Stimulated activated naive CD4-positive, alpha-beta T cell (primary cell): ENCODE measurements around the gene HOXC9.
A peak's percentile ranks its signal among the peaks of the same experiment; 100 is the strongest.

ENCODE experiments used
- DNase-seq, 6 experiments: peaks; one replicate each; lab custom pipeline; 2025; lab: John Stamatoyannopoulos, UW

HOXC9 gene

DNA sequence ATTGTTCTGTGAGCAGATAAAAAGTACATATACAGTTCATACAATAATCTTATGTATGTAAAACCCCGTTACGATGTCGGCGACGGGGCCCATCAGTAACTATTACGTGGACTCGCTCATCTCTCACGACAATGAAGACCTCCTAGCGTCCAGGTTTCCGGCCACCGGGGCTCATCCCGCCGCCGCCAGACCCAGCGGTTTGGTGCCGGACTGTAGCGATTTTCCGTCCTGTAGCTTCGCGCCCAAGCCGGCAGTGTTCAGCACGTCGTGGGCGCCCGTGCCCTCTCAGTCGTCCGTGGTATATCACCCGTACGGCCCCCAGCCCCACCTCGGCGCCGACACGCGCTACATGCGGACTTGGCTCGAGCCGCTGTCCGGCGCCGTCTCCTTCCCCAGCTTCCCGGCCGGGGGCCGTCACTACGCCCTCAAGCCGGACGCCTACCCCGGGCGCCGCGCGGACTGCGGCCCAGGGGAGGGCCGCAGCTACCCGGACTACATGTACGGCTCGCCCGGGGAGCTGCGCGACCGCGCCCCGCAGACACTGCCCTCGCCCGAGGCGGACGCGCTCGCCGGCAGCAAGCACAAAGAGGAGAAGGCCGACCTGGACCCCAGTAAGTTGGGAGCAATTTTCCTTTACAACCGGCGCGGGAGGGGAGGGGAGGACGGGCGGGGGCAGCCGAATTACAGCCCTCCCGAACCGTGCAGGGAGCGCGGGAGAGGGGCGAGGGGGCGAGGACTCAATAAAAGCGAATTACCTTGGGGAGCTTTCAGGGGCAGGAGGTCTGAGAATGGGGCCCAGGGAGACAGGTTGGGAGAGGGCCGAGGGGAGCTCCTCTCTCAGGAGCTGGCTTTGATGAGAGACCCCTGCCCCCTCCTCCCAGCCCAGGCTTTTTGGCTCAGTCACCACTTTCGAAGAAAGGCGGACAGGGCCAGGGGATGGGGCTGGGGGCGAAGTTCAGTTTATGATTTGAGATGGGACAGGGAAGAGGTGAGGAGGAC lies at the start of gene HOXC9:
HOXC9 (plus strand) TSS at position 46 of the 999 bp plus-strand sequence; CDS start at position 74, 28 bp downstream.
- peak in 1 of 6 experiments; percentile 25 for DNase-seq

DNA sequence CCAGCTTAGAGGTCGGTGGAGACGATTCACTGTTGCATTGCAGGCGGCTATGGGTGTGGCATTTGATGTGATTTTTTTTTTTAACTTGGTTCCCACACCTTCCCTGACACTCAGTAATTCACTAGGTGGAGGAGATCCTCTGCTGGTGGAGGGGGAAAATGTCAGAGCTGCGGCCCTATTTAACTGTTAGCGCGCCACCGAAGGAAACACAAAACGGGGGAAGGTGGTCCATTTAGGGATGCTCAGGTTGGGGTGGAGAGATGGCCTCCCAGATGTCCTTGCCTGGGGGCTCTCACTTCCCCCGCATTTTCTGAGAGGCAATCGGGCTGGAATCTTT lies 49.6 kb upstream of the HOXC9 start:
- no peak for DNase-seq

DNA sequence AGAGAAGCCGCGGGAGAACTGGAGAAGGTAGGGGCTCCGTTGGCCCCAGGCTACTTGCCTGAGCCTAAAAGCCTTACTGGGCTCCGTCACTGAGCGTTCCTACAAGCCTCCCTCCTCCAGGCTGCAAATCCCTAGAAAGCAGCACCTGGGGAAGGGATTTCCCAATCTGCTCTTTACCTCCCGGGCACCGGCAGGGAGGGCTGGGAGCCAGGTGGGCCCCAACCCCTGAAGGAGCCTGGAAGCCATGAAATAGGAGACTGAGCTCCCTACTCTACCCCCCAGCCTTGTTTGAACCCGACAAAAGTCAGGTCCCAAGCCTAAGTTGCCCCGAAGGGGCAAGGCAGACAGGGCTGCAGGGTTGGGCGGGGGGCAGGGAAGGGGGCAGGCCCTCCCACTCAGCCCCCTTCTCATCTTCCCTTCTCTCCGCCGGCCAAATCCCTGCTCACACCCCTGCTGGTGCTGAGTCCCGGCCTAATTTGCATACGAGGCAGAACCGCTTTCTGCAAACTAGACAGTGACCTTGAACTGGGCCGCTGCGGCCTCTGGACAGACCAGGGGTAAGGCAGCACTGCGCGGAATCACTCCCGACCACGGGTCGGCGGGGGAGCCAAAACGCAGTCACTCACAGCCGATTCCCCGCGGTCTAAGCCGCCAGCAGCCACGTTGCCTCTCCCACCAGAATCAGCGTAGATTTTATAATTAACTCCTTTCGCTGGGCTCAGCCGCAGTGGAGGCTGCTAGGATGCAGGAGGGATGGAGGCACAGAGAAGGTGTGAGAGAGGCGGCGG lies 49.0 kb upstream of the HOXC9 start:
- peak in 1 of 6 experiments; percentile 34 for DNase-seq

DNA sequence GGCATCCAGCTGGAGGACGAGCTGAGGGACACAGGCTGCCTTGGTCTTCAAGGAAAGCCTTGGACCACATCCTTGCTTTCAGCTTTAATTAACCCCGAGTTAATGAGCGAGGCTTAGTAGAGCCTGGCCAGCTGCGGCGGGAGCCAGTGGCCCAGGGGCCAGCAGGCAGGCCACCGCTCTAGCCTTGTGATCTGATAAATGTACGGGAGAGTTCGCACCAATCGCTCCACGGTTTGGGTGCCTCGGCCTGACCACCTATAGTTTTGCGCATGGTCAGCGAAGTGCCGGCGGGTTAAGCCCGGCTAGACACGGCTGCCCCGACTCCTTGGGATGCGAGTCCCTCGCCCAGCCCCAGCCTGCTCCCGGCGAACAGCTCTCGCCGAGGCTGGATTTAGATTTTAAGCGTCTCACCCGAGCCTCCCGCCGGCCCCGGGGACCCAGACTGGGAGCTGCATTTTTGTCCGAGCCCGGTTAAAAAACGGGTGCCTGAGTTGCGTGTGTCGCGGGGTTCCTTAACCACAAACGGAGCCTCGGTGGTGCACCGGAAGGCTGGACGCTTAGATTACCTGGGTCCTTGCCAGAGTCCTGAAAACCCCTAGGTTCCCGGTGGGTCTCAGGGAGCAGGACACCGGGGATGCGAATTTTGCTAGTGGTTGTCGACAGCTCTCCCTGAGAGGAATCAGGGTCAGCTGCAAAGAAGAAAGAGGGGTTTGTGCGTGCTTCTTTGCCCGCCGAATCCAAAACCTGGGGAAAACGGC lies 48.2 kb upstream of the HOXC9 start:
- DNase-seq, result peak in 1 of 6 experiments; percentile 46

DNA sequence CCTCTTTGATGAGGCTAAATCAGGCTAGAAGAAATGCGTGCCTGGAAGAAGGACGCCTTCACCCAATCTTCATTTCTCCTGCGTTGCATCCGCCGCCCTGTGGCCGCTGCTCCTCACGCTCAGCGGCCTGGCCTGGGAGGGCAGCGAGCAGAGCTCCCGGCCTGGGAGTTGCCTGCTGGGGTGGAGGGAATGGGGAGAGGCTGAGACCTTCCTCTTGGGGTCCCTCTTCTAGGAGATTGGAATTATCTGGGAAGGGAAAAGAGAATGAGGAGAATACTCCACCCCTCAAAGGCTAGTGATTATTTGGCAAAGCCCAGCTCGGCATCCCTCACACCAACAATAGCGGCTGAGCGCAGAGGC lies 47.6 kb upstream of the HOXC9 start:
- peak in 1 of 6 experiments; percentile 50 for DNase-seq

DNA sequence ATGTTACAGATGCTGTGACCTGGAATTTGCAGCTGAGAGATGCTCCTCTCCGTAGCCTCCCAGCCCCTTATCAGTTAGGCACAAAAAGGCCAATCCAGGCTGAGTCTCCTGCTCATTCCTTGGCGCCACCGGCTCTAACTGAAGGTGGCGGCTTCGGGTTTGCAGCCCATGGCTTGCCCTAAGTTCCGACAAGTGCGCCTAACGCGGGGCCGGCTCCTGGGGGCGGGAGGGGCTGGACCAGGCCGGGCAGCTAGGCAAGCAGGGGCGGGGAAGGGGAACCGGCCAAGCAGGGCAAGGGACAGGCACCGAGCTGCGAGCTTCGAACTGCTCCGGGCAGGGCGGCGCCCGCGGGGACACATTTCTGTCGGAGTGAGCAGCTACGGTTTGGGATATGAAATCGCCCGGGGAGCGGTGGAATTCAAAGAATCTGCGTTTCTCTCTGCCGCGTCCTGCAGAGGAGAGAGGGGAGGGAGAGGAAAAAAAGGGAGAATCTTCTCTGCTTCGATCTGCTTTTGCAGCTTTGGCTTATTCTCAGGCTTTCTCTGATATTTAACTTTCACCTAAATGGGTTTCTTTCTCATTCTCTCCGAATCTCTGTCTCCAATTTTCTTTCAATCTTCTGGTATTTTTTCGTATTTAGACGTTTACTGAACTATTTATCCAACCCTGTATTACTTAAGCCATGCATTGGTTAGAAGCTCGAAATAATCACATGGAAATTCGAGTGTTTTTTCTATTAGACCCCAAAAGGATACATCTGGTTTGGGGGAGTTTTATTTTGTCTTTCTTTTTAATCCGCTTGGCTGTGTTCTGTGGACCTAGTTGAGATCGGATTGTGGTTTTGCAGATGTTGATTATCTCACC lies 46.9 kb upstream of the HOXC9 start:
- peak in 1 of 6 experiments; percentile 46 for DNase-seq

DNA sequence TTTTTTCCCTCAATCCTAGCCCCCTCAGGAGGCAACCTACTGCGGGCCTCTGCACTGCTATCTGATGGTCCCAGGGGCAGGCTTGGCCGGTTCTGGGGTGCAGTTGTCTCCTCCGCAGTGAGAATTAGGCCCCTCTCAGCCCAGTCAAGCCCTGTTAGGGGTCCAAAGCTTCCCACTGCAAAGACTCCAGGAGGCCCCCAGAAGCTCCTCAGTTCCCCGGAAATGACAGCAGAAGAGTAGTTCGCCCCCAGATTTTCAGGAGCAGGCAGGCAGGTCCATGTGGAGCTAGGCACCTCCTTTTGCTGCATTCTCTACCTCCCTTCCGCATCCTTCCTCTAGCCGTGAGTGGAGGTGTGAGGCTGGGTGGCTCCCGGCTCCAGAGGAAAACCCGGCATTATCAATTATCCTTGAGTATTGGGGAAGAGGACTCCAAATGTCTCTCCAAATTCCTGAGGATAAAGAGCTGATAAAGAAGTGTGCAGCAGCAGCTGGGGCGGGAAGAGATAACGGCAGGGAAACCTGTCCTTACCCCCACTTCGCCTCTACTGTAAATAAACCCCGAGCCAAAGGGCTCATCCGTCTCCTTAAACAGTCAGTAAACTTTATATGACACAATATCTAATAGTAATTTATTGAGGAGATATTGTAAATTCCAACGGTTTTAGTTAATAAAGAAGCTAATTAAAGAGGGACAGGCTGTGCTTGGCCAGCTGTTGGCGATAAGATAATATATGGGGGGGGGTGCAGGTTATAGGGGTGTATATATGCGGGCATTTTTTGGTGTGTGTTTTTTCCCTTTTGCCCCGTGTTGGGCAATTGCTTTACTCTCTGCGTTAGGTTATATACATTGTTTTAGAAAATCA lies 45.9 kb upstream of the HOXC9 start:
- DNase-seq, result no peak

DNA sequence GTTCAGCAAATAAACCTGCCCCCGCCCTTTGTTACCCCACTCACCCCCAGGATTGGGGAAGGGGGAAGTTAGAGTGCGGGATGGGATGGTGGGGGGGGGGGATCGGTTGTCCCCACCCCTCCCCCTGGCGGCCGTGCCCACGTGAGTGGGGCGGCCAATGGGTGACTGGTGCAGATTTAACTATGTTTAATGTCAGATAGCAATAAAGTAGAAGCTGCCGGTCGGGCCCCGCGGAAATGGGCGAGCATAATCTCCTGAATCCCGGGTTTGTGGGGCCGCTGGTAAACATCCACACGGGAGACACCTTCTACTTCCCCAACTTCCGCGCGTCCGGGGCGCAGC lies 45.3 kb upstream of the HOXC9 start, which contains the start of gene HOXC12:
HOXC12 (plus strand) TSS at position 210 of the 342 bp plus-strand sequence; CDS start at position 237, 27 bp downstream.
- DNase-seq, result no peak

DNA sequence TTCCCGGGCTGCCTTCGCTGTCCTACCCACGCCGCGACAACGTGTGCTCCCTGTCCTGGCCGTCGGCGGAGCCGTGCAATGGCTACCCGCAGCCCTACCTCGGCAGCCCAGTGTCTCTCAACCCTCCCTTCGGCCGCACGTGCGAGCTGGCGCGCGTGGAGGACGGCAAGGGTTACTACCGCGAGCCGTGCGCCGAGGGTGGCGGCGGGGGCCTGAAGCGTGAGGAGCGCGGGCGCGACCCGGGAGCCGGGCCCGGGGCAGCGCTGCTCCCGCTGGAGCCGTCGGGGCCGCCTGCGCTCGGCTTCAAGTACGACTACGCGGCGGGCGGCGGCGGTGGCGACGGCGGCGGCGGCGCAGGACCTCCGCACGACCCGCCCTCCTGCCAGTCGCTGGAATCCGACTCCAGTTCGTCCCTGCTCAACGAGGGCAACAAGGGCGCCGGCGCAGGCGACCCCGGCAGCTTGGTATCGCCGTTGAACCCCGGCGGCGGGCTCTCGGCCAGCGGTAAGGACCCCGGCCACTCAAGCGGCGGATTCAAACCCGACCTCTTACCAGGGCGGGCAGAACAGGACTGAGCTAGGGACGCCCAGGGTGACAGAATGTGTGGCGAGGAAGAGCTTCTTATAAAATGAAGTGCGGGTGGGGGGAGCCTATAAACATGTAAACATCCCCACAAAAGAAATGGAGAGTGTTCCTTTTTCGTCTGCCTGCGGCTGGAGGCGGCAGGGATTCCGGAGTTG lies 44.8 kb upstream of the HOXC9 start:
- peak in 1 of 6 experiments; percentile 41 for DNase-seq

DNA sequence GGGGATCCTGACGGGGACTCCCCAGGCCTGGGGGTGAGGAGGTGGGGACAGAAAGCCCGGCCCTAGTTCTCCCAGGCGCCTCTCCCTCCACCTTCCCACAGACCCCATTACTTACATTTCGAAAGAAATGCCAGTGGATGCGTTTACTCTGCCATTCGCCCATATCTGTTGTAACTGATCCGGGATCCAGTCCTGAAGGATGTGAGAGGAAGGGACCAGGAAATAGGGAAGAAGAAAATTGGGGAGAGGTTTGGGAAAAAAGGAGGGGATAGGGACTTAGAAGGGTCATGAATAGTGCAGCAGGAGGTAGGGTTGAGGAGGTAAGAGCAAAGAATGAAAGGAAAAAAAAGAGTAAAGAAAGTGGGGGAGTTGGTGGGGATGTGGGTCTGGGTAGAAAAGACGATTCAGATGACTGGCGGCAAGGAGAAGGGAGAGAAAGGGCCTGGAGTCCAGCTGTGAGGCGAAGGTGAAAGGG lies 44.1 kb upstream of the HOXC9 start:
- no peak for DNase-seq

DNA sequence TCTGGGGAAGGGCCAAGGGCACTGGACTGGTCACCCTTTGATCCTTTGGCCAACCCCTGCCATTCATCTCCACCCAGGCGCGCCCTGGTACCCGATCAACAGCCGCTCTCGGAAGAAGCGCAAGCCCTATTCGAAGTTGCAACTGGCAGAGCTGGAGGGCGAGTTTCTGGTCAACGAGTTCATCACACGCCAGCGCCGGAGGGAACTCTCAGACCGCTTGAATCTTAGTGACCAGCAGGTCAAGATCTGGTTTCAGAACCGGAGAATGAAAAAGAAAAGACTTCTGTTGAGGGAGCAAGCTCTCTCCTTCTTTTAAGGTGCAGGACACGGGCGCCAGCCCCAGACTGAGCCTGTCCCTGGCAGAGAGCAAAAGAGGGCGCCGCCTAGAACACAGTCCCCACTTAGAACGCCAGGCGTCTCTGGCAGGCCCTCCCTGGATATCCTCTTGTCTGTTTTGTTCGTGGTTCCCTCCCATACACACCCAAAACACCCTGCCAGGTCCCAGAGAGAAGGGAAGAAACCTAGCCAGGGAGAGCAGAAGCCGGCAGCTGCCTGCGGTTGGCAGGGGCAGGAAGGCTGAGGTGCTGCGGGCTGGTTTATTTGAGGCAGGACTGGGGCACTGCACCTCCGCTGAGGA lies 43.6 kb upstream of the HOXC9 start:
- peak in 1 of 6 experiments; percentile 22 for DNase-seq

DNA sequence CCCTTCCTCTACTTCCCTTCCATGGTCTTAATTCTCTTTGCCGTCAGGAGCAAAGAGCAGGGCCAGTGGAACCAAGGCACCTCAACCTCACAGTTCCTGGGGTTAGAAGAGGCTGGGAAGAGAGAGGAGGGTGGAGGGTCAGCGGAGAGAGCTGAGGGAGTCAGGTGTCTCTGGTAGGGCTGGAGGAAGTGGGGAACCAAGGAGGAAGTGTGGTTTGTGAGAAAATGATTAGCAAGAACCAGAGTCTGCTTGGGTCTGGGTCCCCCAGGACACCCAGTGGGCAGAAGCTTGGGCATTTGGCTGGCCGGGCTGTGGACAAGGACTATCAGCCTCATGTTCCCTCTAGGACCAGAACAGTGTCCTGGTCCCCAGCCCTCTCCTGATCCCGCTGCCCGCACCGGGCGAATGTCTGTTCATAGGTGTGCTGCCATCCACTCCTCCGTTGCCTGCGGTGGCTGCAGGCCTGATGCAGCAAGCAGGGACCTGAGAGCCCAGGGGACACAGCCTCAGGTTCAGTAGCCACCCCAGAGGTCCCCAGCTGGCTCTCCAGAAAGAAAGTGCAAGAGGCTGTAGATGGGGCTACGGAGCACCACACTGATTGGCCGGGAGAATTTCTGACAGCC lies 42.9 kb upstream of the HOXC9 start:
- no peak for DNase-seq

DNA sequence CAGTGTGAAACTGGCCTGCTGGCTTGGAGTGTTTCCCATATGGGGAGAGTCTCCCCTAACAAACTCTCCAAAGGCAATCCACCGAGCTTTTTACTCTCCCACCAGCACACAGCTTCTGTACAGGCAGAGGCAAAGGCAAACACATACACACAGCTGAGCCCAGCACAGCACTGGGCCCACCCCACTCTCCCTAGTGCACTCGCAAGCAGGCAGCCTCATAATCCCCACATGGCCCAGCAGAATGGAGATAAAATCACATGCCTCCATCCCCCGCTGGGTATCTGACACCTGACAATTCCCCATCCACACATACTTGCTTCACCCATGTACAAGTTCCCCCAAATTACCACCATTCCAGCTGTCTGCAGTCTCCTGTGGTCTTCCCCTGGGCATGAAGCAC lies 41.8 kb upstream of the HOXC9 start:
- DNase-seq, result no peak

DNA sequence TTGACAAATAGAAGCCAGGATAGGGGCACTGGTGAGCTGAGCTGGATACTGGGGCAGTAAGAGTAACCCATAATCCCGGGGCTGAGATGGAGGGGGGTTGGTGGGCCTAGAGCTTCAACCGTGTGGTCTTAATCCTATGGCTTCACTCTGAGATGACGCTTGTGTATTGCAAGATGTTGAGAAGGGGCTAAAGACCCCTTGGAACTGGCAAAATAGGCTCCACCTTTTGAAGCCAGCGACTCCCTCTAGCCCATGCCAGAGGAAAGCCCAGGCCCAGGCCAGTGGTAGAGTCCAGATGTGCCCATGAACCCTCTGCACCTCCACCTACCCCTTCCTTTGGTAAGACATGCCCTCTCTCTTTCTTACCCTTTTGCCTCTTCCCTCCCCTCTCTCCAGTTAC lies 40.6 kb upstream of the HOXC9 start:
- DNase-seq, result no peak

DNA sequence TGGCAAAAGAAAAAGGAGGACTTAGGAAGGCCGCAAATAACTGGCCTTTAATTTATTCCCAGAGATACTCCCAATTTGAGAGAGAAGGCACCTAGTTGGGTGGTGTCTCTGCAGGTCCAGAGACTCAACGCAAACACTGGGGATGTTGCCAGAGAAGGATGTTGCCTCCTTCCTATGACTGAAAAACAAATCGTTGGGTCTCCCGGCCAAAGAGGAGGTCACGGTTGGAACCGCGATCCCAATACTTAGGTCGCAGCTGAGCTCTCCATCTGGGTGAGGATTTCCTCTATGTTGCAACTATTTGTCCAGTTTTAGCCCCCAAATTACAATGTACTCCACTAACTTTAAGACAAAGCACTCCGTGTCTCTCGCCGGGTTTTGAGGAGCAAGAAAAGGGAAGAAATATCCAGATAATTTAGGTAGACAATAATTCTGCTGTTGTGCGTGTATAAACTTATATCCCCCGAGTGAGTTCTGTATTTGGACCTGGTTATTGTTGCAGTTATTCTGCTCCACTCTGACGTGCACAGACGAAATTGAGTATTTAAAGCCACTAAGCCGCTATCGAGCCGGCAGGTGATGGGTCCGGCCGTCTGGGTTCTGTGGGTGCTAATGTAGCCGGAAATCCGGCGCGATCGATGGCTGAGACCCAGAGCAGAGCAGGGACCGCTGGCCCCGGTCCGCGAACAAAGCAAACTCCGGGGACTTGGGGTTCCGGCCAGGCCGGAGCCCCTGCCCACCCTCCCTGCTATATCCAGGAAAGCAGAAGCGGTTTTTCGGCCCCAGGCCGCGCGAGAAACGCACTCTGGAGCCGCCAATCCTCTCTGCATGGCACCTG lies 39.6 kb upstream of the HOXC9 start:
- DNase-seq, result no peak

DNA sequence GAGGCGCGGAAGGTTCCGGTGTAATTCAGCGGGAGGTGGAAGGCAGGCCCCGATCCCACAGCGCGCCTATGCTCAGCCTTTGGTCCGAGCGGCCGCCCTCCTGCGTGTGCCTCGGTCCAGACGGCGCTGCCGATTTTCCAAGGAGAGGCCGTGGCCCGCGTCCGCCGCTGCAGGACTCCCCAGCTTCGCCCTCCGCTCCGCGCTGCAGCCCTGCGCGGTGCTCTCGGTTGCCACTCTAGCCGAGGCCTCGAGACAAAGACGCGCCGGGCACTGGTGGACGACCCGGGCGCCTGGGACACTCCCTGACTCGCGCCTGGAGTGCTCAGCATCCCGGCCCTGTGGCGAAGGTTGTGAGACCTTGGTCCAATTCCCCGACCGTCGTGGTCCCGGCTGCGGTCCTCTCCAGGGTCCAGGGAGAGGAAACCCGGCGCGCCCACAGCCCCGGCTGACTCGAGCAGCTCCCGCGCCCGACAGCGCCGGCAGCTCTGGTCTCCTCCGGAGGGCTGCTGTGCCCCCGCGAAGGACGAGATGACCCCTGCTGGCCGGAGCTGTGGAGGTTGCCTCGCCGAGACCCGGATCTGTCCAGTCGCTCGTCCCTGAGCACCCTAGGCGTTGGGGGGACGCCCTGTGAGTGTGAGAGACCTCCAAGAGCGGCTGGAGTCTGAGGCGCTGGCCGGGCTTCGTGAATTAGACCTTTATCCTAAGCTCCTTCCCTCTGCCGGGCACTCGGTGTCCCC lies 38.8 kb upstream of the HOXC9 start:
- DNase-seq, result no peak

DNA sequence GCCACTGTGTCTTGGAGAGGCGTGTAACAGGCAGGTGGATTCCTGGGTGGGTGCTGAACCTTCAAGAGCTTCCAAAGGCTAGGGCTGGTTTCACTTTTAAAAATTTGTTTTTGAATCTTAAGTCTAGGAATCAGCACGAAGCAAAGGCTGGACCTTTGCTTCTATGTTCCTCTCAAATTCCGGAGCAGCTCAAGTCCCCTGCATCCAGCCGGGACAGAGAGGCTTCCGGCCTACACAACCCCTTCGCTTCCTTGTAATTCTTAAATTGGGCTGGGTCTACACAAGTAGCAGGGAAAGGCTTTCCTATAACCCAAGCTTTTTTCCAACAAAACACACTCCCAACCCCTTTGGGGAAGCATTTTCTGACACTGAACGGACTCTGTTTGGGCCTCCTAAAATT lies 37.0 kb upstream of the HOXC9 start:
- no peak for DNase-seq
